SH-SY5Y (cell line): ENCODE measurements around the gene SLC25A51.

Source experiments
- GATA2 ChIP-seq: IDR thresholded peaks from 2 replicates; pipeline ENCODE4 v1.6.1; 2011; ENCODE audit warnings: mild to moderate bottlenecking, low read depth, low read length
- GATA3 ChIP-seq: IDR thresholded peaks from 2 replicates; pipeline ENCODE4 v1.6.1; 2011; ENCODE audit warnings: low read depth, mild to moderate bottlenecking, low read length, moderate library complexity

DNA sequence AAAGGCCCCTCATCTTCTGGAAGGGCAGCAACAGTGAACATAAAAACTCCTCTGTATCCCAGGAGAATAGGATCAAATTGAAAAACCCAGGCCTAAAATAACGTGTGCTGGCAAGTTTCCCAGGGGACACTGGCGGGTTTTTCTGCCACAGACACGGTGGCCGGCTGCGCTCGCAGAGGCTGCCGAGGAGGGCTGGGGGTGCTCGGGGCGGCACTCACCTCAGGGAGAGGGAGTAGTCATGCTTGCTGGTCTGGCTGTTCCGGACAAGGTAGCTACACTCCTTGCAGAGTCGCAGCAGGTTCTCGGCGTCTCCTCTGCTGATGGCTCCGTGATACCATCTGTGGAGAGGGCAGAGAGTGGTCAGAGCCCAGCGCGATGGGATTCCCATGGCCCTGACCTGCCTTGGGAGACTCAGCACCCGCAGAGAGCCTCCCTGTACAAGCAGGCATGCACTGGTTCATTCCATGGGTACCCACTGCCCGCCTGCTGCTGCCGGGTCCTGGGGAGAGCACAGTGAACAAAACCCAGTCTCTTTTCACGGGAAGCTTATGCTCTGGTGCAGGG is 44.6 kb upstream of the SLC25A51 start:
- no peak for TF ChIP-seq GATA2
- no peak for TF ChIP-seq GATA3
